CD4-positive, alpha-beta T cell treated with Interleukin-17A for 1 hour (primary cell): ENCODE measurements around the gene HS6ST2.
A peak's percentile ranks its signal among the peaks of the same experiment; 100 is the strongest.

Experiments used
- DNase-seq: peaks from one replicate; pipeline ENCODE4 v3.0.0-alpha.2; 2020

Gene HS6ST2

GRCh38 chrX:132738951-132739350 lies 219.5 kb downstream of the HS6ST2 start:
- DNase-seq: no peak

GRCh38 chrX:132737743-132738142 lies 220.7 kb downstream of the HS6ST2 start:
- peak; percentile 26 for DNase-seq

GRCh38 chrX:132732236-132732635 lies 226.2 kb downstream of the HS6ST2 start:
- no peak for DNase-seq

GRCh38 chrX:132730726-132731125 lies 227.7 kb downstream of the HS6ST2 start:
- no peak for DNase-seq

- no peak for DNase-seq
These were observed 228.2 kb downstream of the HS6ST2 start for GRCh38 chrX:132730266-132730665.

GRCh38 chrX:132728296-132728695 lies 230.1 kb downstream of the HS6ST2 start:
- DNase-seq: no peak

- DNase-seq: no peak
These were observed 239.9 kb downstream of the HS6ST2 start for GRCh38 chrX:132718431-132718958.

- no peak for DNase-seq
These were observed 242.4 kb downstream of the HS6ST2 start for GRCh38 chrX:132716006-132716405.

GRCh38 chrX:132714913-132715312 lies 243.5 kb downstream of the HS6ST2 start:
- DNase-seq: no peak

GRCh38 chrX:132712350-132712749 lies 246.1 kb downstream of the HS6ST2 start:
- no peak for DNase-seq

- DNase-seq: no peak
These were observed 247.7 kb downstream of the HS6ST2 start for GRCh38 chrX:132710656-132711155.

GRCh38 chrX:132708529-132708928 lies 249.9 kb downstream of the HS6ST2 start:
- DNase-seq: no peak

GRCh38 chrX:132704769-132705168 lies 253.7 kb downstream of the HS6ST2 start:
- no peak for DNase-seq

- no peak for DNase-seq
These were observed 264.0 kb downstream of the HS6ST2 start for GRCh38 chrX:132694382-132694781.

GRCh38 chrX:132692526-132692925 lies 265.9 kb downstream of the HS6ST2 start:
- no peak for DNase-seq

- DNase-seq: no peak
These were observed 266.4 kb downstream of the HS6ST2 start for GRCh38 chrX:132692066-132692465.

GRCh38 chrX:132689612-132690563 lies 268.5 kb downstream of the HS6ST2 start:
- no peak for DNase-seq

- no peak for DNase-seq
These were observed 273.2 kb downstream of the HS6ST2 start for GRCh38 chrX:132685276-132685675.

- no peak for DNase-seq
These were observed 281.2 kb downstream of the HS6ST2 start for GRCh38 chrX:132677233-132677716.

- no peak for DNase-seq
These were observed 281.8 kb downstream of the HS6ST2 start for GRCh38 chrX:132676561-132677186.

GRCh38 chrX:132676102-132676501 lies 282.3 kb downstream of the HS6ST2 start:
- DNase-seq: no peak

GRCh38 chrX:132673331-132673730 lies 285.1 kb downstream of the HS6ST2 start:
- DNase-seq: no peak

GRCh38 chrX:132671229-132671641 lies 287.2 kb downstream of the HS6ST2 start:
- no peak for DNase-seq

GRCh38 chrX:132669142-132669541 lies 289.3 kb downstream of the HS6ST2 start:
- DNase-seq: no peak
